Nephron progenitor cell (in vitro differentiated cells): Measurements from ENCODE around the gene SHISAL2A.

ENCODE experiments used
- DNase-seq: peaks from one replicate; pipeline ENCODE4 v3.0.0; 2021
- H3K27ac Mint-ChIP-seq: 2 replicates; pipeline ENCODE4 v1.8.0; 2021; ENCODE audit warnings: mild to moderate bottlenecking, moderate library complexity, mixed read lengths
- H3K27me3 Mint-ChIP-seq: 2 replicates; pipeline ENCODE4 v1.8.0; 2021; ENCODE audit warnings: mild to moderate bottlenecking, low read depth, mixed read lengths; ENCODE audit not compliant: poor library complexity
- H3K36me3 Mint-ChIP-seq: 2 replicates; pipeline ENCODE4 v1.8.0; 2021; ENCODE audit warnings: low read depth, mixed read lengths
- H3K4me1 Mint-ChIP-seq: 2 replicates; pipeline ENCODE4 v1.8.0; 2021; ENCODE audit warnings: mixed read lengths
- H3K4me3 Mint-ChIP-seq: 2 replicates; pipeline ENCODE4 v1.8.0; 2021; ENCODE audit warnings: mild to moderate bottlenecking, moderate library complexity, mixed read lengths
- H3K9me3 Mint-ChIP-seq: 2 replicates; pipeline ENCODE4 v1.8.0; 2021; ENCODE audit warnings: mild to moderate bottlenecking, moderate library complexity, mixed read lengths
- TF ChIP-seq, protein P1 (sequence below): fragments of 200-600 bp; sonication (generic); IDR thresholded peaks from 2 replicates; pipeline ENCODE4 v1.5.0; 2021; ENCODE audit warnings: antibody characterized with exemption

The SHISAL2A gene

DNA sequence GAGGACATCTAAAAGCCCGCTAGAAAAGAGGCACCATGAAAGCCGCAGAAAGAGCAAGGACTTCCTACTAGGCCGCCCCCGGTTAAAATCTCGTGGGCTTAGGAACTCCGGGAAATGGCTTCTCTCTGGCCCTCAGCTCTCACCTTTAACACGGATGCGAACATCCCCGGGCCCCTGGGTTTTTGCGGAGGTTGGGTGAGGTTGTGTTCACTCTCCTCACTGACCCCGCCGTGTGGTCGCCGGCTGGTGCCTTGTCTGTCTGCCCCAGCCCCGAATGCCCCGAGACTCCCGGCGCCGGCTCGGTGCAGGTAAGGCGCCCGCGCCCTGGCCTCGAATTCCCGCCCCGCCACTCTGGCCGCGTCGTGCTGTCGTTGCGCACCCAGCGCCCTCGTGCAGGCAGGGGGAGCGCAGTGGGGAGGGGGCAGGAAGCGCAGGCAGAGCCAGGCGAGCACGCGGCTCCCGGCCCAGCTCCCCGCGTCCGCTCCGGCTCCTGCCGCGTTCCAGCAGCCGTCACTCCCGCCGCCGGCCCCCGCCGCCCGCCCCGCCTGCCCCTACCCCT, at the start of gene SHISAL2A:
TSS of gene SHISAL2A (plus strand) at position 437 of the 559 bp plus-strand sequence. CDS start 326 bp downstream, outside the sequence.
- Mint-ChIP-seq H3K4me1 (peaks cover 55% of the 10 kb centered on the region), H3K9me3 (peaks cover 12% of the 10 kb centered on the region), H3K27me3 (peaks cover 50% of the 10 kb centered on the region), H3K36me3 (peaks cover 6% of the 10 kb centered on the region), H3K27ac (no peak within 1 kb of the TSS), H3K4me3 (peak within 1 kb of the TSS; percentile 81)
- peak; percentile 65 for DNase-seq
- TF ChIP-seq, protein P1, sequence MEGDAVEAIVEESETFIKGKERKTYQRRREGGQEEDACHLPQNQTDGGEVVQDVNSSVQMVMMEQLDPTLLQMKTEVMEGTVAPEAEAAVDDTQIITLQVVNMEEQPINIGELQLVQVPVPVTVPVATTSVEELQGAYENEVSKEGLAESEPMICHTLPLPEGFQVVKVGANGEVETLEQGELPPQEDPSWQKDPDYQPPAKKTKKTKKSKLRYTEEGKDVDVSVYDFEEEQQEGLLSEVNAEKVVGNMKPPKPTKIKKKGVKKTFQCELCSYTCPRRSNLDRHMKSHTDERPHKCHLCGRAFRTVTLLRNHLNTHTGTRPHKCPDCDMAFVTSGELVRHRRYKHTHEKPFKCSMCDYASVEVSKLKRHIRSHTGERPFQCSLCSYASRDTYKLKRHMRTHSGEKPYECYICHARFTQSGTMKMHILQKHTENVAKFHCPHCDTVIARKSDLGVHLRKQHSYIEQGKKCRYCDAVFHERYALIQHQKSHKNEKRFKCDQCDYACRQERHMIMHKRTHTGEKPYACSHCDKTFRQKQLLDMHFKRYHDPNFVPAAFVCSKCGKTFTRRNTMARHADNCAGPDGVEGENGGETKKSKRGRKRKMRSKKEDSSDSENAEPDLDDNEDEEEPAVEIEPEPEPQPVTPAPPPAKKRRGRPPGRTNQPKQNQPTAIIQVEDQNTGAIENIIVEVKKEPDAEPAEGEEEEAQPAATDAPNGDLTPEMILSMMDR, result no peak

DNA sequence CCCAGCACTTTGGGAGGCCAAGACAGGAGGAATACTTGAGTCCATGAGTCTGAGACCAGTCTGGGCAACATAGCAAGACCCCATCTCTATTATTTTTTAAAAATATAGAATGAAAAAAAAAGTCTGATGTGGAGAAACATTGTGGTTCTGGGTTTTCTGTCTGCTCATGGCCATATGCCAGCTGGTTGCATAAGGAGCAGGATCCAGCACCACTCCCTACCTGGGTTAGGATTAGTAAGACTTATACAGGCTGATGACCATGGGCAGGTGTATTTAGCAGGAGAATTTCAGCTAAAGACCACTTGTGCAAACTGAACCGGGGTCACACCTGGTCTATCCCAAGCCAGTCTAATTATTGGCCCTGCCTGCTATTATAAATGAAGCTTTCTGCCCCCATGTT, 47.5 kb upstream of the SHISAL2A start:
- no peak for DNase-seq
- H3K27me3 Mint-ChIP-seq, result no peaks in the 10 kb centered on the region
- peaks cover 40% of the 10 kb centered on the region for H3K4me1 Mint-ChIP-seq
- no peaks in the 10 kb centered on the region for H3K36me3 Mint-ChIP-seq
- H3K27ac Mint-ChIP-seq, result no peak overlapping the region
- H3K9me3 Mint-ChIP-seq, result no peaks in the 10 kb centered on the region
- TF ChIP-seq, protein P1, result no peak
- H3K4me3 Mint-ChIP-seq, result no peak overlapping the region

DNA sequence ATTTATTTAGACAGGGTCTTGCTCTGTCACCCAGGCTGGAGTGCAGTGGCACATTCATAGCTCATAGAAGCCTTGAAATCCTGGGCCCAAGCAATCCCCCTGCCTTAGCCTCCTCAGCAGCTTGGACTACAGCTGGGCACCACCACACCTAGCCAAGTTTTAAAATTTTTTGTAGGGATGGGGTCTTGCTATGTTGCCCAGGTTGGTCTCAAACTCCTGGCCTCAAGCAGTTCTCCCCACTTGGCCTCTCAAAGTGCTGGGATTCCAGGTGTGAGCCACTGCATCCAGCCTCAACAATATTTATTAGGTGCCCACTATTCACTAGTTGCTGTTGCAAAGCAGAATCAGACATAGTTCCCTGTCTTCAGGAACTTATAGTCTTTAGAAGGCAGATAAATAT, 44.9 kb upstream of the SHISAL2A start:
- Mint-ChIP-seq H3K27me3 (no peaks in the 10 kb centered on the region), H3K36me3 (no peaks in the 10 kb centered on the region), H3K4me1 (peaks cover 54% of the 10 kb centered on the region), H3K4me3 (no peak overlapping the region), H3K27ac (no peak overlapping the region), H3K9me3 (no peaks in the 10 kb centered on the region)
- TF ChIP-seq, protein P1, result no peak
- no peak for DNase-seq

DNA sequence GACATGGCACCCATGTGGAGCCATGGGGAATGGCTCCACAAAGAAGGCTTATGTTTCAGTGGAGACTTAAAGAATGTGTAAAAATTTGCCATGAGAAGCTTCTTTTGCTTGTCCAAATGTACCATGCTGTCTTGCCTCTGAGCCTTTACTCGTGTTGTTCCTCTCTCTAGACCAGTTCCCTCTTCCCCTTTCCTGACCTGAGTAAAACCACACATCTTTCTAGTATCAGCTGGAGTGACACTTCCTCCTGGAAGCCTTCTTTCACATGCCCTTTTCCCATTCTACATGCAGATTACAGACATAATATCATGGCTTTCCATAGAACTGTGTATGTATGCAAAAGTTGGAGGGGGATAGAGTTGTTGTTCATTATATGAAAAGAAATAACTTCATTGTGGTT, 44.4 kb upstream of the SHISAL2A start:
- TF ChIP-seq, protein P1, result no peak
- peak overlapping the region; percentile 29 for H3K27ac Mint-ChIP-seq
- peak overlapping the region; percentile 21 for H3K4me3 Mint-ChIP-seq
- no peaks in the 10 kb centered on the region for H3K9me3 Mint-ChIP-seq
- H3K36me3 Mint-ChIP-seq, result no peaks in the 10 kb centered on the region
- DNase-seq, result no peak
- H3K27me3 Mint-ChIP-seq, result no peaks in the 10 kb centered on the region
- peaks cover 54% of the 10 kb centered on the region for H3K4me1 Mint-ChIP-seq

DNA sequence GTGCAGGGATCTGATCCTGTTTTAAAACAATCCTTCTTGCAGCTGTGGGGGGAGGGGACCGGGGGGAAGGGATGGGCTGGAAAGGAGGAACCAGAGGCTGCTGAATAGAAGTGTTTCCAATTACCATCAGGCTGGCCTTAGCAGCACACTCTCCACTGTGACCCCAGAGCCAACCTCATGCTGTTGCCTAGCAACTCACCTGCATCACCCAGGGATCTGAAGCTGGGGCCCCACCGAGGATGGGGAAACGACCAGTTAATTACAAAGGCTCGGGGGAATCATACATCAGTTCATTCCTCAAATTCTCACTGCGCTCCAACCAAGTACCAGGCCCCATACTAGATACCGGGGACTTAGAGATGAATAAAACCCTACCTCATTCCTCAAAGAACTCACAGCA, 42.7 kb upstream of the SHISAL2A start:
- Mint-ChIP-seq H3K36me3 (no peaks in the 10 kb centered on the region), H3K9me3 (no peaks in the 10 kb centered on the region), H3K4me1 (peaks cover 64% of the 10 kb centered on the region), H3K27me3 (no peaks in the 10 kb centered on the region), H3K4me3 (peak overlapping the region; percentile 39), H3K27ac (peak overlapping the region; percentile 62)
- TF ChIP-seq, protein P1, result no peak
- DNase-seq, result peak; percentile 65

DNA sequence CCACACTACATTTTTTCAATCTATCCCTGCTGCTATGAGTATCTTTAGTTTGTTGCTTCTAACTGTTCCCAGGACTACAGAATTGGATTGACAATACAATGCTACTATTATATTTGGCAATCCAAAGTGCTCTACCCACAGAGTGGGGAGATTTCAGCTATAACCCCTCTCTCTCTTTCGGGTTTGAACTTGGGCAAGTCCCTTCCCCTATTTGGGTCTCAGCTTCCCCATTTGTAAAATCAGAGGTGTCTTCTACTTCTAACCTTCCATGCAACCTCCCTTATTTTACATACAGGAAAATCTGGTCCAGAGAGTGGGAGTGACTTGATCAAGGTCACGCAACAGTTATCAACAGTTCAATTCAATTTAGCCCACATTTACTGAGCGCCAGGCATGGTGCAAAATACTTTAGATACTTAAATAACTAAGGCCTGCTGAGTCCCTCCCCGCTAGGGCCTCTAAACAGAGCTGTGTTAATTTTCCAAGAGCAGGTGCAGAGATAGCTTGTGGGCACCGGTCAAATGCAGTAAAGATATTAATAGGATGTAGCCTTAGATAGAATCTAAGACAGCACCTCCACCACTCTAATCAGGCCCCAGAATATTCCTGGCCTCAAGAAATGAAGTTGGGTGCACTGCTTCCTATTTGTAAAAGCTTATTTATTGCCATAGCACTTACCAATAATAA, 40.2 kb upstream of the SHISAL2A start:
- H3K9me3 Mint-ChIP-seq, result no peaks in the 10 kb centered on the region
- H3K36me3 Mint-ChIP-seq, result no peaks in the 10 kb centered on the region
- H3K4me3 Mint-ChIP-seq, result no peak overlapping the region
- TF ChIP-seq, protein P1, result no peak
- DNase-seq, result no peak
- no peaks in the 10 kb centered on the region for H3K27me3 Mint-ChIP-seq
- H3K4me1 Mint-ChIP-seq, result peaks cover 50% of the 10 kb centered on the region
- no peak overlapping the region for H3K27ac Mint-ChIP-seq
